GM18861 (cell line): Measurements from ENCODE around the gene PLPP3.
"Not testable (repeated sequence)": the region's sequence is repeated elsewhere in the genome, so short reads cannot be mapped to it uniquely, and the experiment has no call there.

ENCODE experiments used
- ATAC-seq: cut with Tn5 transposase; IDR thresholded peaks from one replicate; pipeline ENCODE4 v1.9.1; 2021; ENCODE audit not compliant: unreplicated experiment

The PLPP3 gene

DNA sequence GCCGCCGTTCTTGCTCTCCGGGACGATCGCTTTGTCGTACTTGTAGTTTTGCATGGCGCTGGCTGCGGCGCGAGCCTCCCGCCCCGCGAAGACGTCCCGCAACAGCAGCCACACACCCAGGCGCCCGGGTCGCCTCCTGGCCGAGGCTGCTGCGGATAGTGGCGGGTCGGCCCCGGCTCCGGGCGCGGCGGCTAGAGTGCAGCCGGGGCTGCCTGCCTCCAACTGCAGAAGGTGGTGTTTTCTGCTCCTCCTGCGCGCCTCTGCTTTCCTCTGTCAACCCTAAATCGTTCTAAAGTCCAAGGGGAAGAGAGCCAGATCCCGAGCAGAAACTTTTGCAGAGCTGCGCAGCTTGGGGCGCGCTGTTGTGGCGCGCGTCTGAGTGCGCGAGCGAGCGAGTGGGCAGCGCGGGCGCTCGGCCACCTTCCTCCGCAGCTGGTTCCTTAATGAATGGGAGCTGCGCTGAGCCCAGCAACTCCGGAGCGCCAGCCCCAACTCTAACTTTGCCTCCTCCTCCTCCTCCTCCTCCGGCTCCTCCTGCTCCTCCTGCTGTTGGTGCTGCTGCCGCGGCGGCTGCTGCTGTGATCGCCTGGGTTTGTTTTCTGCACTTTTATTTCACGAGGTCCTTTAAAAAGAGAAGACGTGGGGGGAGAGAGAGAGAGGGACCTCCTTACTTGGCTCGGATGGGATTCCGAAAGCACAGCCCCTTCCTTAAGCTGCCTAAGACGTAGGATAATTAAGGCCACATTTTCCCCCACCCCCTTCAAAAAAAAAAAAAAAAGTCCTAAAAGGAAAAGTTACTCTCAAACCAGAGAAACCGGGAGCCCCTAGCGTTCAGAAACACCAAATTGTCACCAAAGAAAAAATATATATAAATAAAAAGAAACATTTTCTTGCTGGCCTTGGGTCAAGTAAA is at the start of gene PLPP3:
TSS of gene PLPP3 (minus strand) at position 601 of the 913 bp plus-strand sequence. CDS start at position 54, 547 bp downstream.
- ATAC-seq: no peak

DNA sequence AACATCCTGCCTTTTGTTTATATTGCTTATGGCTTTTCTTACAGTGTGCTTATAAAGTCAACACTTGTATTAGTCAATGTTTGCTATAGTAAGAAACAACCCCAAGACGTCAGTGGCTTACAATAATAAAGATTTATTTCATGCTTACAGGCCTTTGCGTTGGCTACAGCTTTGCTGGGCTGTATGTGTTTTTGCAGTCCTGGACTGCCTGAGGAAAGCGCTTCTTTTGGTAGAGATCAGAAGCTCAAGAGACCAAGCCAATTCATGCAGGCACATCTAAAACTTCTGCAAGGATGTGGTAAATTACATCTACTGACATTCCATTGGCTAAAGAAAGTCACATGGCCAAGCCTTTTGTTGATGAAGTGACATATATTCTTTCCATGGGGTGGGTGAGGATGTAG is 48.3 kb upstream of the PLPP3 start:
- ATAC-seq: no peak

GRCh38 chr1:56627019-56627635 is 47.8 kb upstream of the PLPP3 start:
- ATAC-seq: no peak

- ATAC-seq: no peak
Measured at GRCh38 chr1:56626546-56626945, 47.2 kb upstream of the PLPP3 start.

- no peak for ATAC-seq
Measured at GRCh38 chr1:56625819-56626440, 46.6 kb upstream of the PLPP3 start.

- no peak for ATAC-seq
Measured at GRCh38 chr1:56617141-56617540, 37.8 kb upstream of the PLPP3 start.

DNA sequence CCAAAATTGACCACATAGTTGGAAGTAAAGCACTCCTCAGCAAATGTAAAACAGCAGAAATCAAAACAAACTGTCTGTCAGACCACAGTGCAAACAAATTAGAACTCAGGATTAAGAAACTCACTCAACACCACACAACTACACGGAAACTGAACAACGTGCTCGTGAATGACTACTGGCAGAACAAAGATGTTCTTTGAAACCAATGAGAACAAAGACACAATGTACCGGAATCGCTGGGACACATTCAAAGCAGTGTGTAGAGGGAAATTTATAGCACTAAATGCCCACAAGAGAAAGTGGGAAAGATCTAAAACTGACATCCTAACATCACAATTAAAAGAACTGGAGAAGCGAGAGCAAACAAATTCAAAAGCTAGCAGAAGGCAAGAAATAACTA is 31.4 kb upstream of the PLPP3 start:
- not testable (repeated sequence) for ATAC-seq

GRCh38 chr1:56610097-56610496 is 30.7 kb upstream of the PLPP3 start:
- ATAC-seq: not testable (repeated sequence)

- ATAC-seq: not testable (repeated sequence)
Measured at GRCh38 chr1:56595397-56596191, 16.2 kb upstream of the PLPP3 start.

DNA sequence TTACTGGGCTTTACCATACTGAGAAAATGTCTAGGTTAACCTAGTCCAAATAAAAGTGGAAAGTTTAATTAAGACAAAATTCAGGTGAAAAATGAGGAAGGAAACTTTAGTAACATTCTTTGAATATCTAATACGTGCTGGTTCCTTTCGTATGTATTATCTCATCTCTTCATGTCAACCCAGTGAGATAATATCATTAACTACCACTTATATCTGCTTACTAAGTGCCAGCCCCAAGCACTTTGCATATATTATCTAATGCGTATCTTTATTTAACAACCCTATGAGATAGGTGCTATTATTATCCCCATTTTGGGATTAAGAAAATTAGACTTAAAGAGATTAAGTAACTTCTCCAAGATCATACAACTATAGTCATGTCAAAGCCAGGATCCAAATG is 12.5 kb upstream of the PLPP3 start:
- ATAC-seq: no peak

DNA sequence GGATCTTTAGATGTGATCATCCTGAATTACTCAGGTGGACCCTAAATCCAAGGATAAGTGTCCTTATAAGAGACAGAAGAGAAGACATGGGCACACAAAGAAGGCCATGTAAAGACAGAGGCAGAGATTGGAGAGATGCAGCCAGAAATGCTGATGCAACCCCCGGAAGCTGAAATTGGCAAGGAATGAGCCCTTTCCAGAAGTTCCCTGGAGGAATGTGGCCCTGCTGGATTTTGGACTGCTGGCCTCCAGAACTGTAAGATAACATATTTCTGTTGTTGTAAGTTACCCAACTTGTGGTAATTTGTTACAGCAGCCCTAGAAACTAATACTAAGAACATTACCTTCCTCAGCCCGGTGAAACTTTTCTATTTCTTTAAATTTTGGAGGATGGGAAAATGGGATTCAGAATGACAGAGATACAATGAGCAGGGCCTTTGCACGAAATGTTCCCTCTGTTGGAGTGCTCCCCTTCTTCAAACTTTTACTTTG is 11.2 kb upstream of the PLPP3 start:
- ATAC-seq: no peak

- ATAC-seq: no peak
Measured at GRCh38 chr1:56589369-56589768, 10.0 kb upstream of the PLPP3 start.

GRCh38 chr1:56586502-56586901 is 7.1 kb upstream of the PLPP3 start:
- no peak for ATAC-seq

- no peak for ATAC-seq
Measured at GRCh38 chr1:56585985-56586384, 6.6 kb upstream of the PLPP3 start.

GRCh38 chr1:56584910-56585528 is 5.7 kb upstream of the PLPP3 start:
- no peak for ATAC-seq

GRCh38 chr1:56583957-56584468 is 4.7 kb upstream of the PLPP3 start:
- ATAC-seq: no peak

DNA sequence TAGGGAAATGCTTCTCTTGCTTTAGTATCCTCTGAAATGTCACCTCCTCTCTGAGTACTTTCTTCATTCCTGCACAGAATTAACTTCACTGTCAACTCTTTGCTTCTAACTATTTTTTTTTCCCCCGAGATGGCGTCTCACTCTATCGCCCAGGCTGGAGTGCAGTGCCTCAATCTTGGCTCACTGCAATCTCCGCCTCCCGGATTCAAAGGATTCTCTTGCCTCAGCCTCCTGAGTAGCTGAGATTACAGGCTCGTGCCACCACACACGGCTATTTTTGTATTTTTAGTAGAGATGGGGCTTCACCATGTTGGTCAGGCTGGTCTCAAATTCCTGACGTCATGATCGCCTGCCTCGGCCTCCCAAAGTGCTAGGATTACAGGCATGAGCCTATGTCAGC is 1.4 kb upstream of the PLPP3 start:
- no peak for ATAC-seq

DNA sequence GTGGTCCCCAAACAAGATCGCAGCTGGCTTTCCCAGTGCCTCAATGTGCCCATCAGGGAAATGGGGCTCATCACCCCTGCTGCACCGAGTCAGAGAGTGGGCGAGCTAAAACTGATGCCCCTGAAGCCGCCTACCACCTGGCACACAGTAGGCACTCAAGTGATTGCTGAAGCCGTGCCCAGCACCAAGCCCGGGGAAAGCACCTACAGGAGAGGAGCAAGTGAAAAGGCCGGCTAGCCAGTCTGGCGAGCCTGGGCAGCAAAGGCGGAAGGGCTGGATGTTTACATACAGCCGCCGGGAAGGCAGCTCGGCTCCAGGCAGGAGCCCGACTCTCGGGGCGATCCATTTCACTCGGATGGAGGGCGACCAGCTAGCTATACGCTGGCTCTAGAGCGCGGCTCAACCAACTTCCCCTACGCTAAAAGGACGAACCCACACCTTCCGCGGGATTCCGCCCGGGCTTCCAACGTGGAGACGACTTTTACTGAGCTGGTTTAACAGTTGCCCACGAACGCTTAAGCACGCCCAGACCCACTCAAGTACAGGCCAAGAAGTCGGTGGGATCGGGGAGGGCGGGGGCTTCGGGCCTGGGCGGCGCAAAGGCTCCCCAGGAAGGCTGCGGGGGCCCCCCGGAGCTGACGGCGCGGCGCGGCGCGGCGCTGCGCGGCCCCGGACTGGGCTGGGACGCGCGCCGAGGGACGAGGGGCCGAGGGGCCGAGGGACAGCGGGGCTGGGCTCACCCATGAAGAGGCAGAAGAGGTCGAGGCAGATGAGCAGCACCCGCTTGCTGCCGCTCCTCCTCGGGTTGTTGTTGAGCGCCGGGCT is 1.0 kb downstream of the PLPP3 start:
- no peak for ATAC-seq

GRCh38 chr1:56577406-56578137 is 1.8 kb downstream of the PLPP3 start:
- no peak for ATAC-seq
